Measurements from ENCODE around the gene NT5DC1. TPM values are rescaled to one million over a fixed set of nuclear protein-coding genes. Genes with fewer than 3 reads are reported as not detected.

NT5DC1 gene
- total and polyA plus RNA-seq, 4 donors: 18.6 to 29.4 (median 20.1) TPM

- Histone ChIP-seq H3K27me3 (ENCODE audit: control insufficient read depth, insufficient read depth, low read length) (no peaks in the 10 kb centered on the region), H3K9me3 (ENCODE audit: control insufficient read depth, insufficient read depth, low read length) (no peaks in the 10 kb centered on the region), H3K27ac (ENCODE audit: low read depth, low read length) (no peak overlapping the region), H3K4me1 (ENCODE audit: control insufficient read depth, insufficient read depth, low read length) (no peaks in the 10 kb centered on the region), H3K4me3 (ENCODE audit: low read depth, low read length) (no peak overlapping the region), H3K36me3 (ENCODE audit: control insufficient read depth, insufficient read depth, low read length) (no peaks in the 10 kb centered on the region)
- no peak for DNase-seq (ENCODE audit: low read depth in 4 of 6, low spot score in 6 of 6)
- no CpG with 5 or more reads among the region's 1 CpG for WGBS (ENCODE audit: insufficient coverage)
These were observed 30.6 kb upstream of the NT5DC1 start for GRCh38 chr6:116070101-116070500.

DNA sequence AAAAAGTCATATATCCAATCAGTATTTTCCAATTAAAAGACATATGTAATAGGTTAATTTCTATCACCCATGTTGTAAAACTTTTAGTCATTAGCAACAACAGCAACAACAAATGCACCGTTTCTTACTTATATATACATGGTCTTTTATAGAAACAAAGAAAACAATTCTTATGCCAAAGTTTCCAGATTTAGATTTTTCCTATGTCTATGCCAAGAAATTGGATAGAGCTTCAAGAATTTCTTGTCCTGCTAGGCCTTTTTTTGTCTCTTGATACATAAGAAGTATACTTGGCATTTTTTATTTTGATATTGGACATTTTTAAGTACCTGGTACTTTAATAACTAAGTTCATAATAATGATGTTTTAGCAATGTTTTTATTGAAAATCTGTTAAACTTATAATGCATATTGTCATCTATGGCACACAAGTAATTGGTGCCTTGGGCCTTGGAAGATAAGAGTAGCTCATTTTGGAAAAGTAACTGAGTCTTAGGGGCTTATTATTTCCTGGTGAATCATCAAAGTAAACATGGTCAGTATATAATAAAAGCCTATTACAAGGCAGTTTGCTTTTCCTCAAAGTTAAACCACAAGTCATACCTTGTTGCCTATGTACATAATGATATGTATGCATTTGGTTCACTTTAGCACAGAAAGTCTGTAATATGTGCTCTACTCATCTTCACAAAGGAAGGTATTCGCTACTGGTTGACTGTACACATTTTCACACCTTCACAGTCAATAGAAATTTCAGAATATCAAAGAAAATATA, 29.9 kb upstream of the NT5DC1 start:
- H3K4me3 ChIP-seq (ENCODE audit: low read depth, low read length): no peak overlapping the region
- H3K27me3 ChIP-seq (ENCODE audit: control insufficient read depth, insufficient read depth, low read length): no peaks in the 10 kb centered on the region
- H3K9me3 ChIP-seq (ENCODE audit: control insufficient read depth, insufficient read depth, low read length): no peaks in the 10 kb centered on the region
- 100% methylated on average over 1 of the region's 2 CpGs for WGBS (ENCODE audit: insufficient coverage)
- no peak for DNase-seq (ENCODE audit: low read depth in 4 of 6, low spot score in 6 of 6)
- H3K27ac ChIP-seq (ENCODE audit: low read depth, low read length): no peak overlapping the region
- H3K4me1 ChIP-seq (ENCODE audit: control insufficient read depth, insufficient read depth, low read length): no peaks in the 10 kb centered on the region
- no peaks in the 10 kb centered on the region for H3K36me3 ChIP-seq (ENCODE audit: control insufficient read depth, insufficient read depth, low read length)

DNA sequence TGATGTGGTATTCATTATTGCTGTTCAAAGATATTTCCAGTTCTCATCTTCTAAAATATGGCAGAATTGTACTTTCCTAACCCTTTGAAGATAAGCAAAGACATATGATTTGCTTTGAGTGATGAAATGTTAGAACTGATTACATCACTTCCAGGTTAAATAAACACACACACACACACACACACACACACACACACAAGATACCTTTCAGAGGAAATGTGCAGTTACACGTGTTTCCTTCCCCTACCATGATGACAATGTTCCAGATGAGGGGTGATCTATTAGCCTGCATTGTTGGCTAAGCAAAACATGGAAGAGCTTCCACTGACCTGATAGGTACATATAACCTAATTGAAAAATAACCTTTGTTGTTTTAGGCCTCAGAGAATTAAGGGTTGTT, 28.3 kb upstream of the NT5DC1 start:
- Histone ChIP-seq H3K27ac (ENCODE audit: low read depth, low read length) (no peak overlapping the region), H3K9me3 (ENCODE audit: control insufficient read depth, insufficient read depth, low read length) (no peaks in the 10 kb centered on the region), H3K36me3 (ENCODE audit: control insufficient read depth, insufficient read depth, low read length) (no peaks in the 10 kb centered on the region), H3K4me3 (ENCODE audit: low read depth, low read length) (no peak overlapping the region), H3K27me3 (ENCODE audit: control insufficient read depth, insufficient read depth, low read length) (no peaks in the 10 kb centered on the region), H3K4me1 (ENCODE audit: control insufficient read depth, insufficient read depth, low read length) (no peaks in the 10 kb centered on the region)
- no CpG with 5 or more reads among the region's 1 CpG for WGBS (ENCODE audit: insufficient coverage)
- DNase-seq (ENCODE audit: low read depth in 4 of 6, low spot score in 6 of 6): no peak

- H3K27me3 ChIP-seq (ENCODE audit: control insufficient read depth, insufficient read depth, low read length): no peaks in the 10 kb centered on the region
- no peaks in the 10 kb centered on the region for H3K9me3 ChIP-seq (ENCODE audit: control insufficient read depth, insufficient read depth, low read length)
- no peaks in the 10 kb centered on the region for H3K36me3 ChIP-seq (ENCODE audit: control insufficient read depth, insufficient read depth, low read length)
- H3K27ac ChIP-seq (ENCODE audit: low read depth, low read length): no peak overlapping the region
- WGBS (ENCODE audit: insufficient coverage): 60% methylated on average over 1 of the region's 2 CpGs
- no peaks in the 10 kb centered on the region for H3K4me1 ChIP-seq (ENCODE audit: control insufficient read depth, insufficient read depth, low read length)
- no peak overlapping the region for H3K4me3 ChIP-seq (ENCODE audit: low read depth, low read length)
- DNase-seq (ENCODE audit: low read depth in 4 of 6, low spot score in 6 of 6): no peak
These were observed 26.8 kb upstream of the NT5DC1 start for GRCh38 chr6:116073765-116074440.

- no peak overlapping the region for H3K4me3 ChIP-seq (ENCODE audit: low read depth, low read length)
- H3K27me3 ChIP-seq (ENCODE audit: control insufficient read depth, insufficient read depth, low read length): no peaks in the 10 kb centered on the region
- no peaks in the 10 kb centered on the region for H3K36me3 ChIP-seq (ENCODE audit: control insufficient read depth, insufficient read depth, low read length)
- DNase-seq (ENCODE audit: low read depth in 4 of 6, low spot score in 6 of 6): no peak
- no peak overlapping the region for H3K27ac ChIP-seq (ENCODE audit: low read depth, low read length)
- WGBS (ENCODE audit: insufficient coverage): no CpG with 5 or more reads among the region's 2 CpGs
- H3K4me1 ChIP-seq (ENCODE audit: control insufficient read depth, insufficient read depth, low read length): no peaks in the 10 kb centered on the region
- H3K9me3 ChIP-seq (ENCODE audit: control insufficient read depth, insufficient read depth, low read length): no peaks in the 10 kb centered on the region
These were observed 25.8 kb upstream of the NT5DC1 start for GRCh38 chr6:116074732-116075390.

DNA sequence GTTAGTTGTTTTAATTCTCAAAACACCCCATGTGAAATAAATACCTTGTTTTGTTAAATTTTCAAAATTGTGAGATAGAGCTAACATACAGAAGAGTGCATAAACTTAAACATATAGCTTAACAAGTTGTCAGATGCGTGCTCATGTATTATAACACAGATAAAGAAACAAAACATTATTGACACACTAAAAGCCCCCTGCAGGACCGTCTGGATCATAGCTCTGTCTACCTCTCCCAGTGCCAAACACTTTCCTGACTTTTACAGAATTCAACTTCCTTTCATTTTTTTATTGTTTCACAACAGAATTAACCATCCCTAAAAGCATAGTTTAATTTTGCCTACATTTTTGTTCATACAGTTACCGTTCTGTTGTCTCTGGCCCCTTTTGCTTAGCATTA, 22.1 kb upstream of the NT5DC1 start:
- no peak overlapping the region for H3K4me3 ChIP-seq (ENCODE audit: low read depth, low read length)

DNA sequence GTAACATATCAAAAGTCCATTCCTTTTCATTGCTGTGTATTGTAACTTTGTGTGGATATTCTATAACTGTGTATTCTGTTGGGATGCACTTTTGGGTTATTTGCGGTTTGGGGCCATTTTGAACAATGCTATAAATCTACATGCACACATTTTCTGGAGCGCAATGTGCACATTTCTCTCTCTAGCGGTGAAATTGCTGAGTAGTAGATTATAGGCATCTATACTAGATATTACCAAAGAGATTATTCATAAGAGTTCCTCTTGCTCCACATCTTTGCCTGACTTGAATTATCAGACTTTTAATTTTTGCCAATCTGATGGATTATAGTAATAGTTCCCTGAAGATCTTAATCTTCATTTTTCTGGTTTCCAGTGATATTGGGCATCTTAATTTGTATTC, 21.7 kb upstream of the NT5DC1 start:
- whole genome bisulfite sequencing (ENCODE audit: insufficient coverage): no CpG with 5 or more reads among the region's 3 CpGs
- Histone ChIP-seq H3K36me3 (ENCODE audit: control insufficient read depth, insufficient read depth, low read length) (no peaks in the 10 kb centered on the region), H3K9me3 (ENCODE audit: control insufficient read depth, insufficient read depth, low read length) (no peaks in the 10 kb centered on the region), H3K27me3 (ENCODE audit: control insufficient read depth, insufficient read depth, low read length) (no peaks in the 10 kb centered on the region), H3K4me1 (ENCODE audit: control insufficient read depth, insufficient read depth, low read length) (no peaks in the 10 kb centered on the region), H3K27ac (ENCODE audit: low read depth, low read length) (no peak overlapping the region), H3K4me3 (ENCODE audit: low read depth, low read length) (no peak overlapping the region)
- no peak for DNase-seq (ENCODE audit: low read depth in 4 of 6, low spot score in 6 of 6)

More for the DNA sequence above, 22.1 kb upstream of the NT5DC1 start:
- DNase-seq (ENCODE audit: low read depth in 4 of 6, low spot score in 6 of 6): no peak
- no peaks in the 10 kb centered on the region for H3K9me3 ChIP-seq (ENCODE audit: control insufficient read depth, insufficient read depth, low read length)
- H3K27me3 ChIP-seq (ENCODE audit: control insufficient read depth, insufficient read depth, low read length): no peaks in the 10 kb centered on the region
- H3K36me3 ChIP-seq (ENCODE audit: control insufficient read depth, insufficient read depth, low read length): no peaks in the 10 kb centered on the region
- no peak overlapping the region for H3K27ac ChIP-seq (ENCODE audit: low read depth, low read length)
- no peaks in the 10 kb centered on the region for H3K4me1 ChIP-seq (ENCODE audit: control insufficient read depth, insufficient read depth, low read length)
- 67% methylated on average over 2 of the region's 3 CpGs for WGBS (ENCODE audit: insufficient coverage)

- WGBS (ENCODE audit: insufficient coverage): 100% methylated on average over 1 of the region's 5 CpGs
- H3K4me3 ChIP-seq (ENCODE audit: low read depth, low read length): no peak overlapping the region
- H3K36me3 ChIP-seq (ENCODE audit: control insufficient read depth, insufficient read depth, low read length): no peaks in the 10 kb centered on the region
- no peak for DNase-seq (ENCODE audit: low read depth in 4 of 6, low spot score in 6 of 6)
- H3K27me3 ChIP-seq (ENCODE audit: control insufficient read depth, insufficient read depth, low read length): no peaks in the 10 kb centered on the region
- H3K27ac ChIP-seq (ENCODE audit: low read depth, low read length): no peak overlapping the region
- no peaks in the 10 kb centered on the region for H3K9me3 ChIP-seq (ENCODE audit: control insufficient read depth, insufficient read depth, low read length)
- H3K4me1 ChIP-seq (ENCODE audit: control insufficient read depth, insufficient read depth, low read length): no peaks in the 10 kb centered on the region
These were observed 17.6 kb upstream of the NT5DC1 start for GRCh38 chr6:116083052-116083451.

- no peak for DNase-seq (ENCODE audit: low read depth in 4 of 6, low spot score in 6 of 6)
- Histone ChIP-seq H3K4me1 (ENCODE audit: control insufficient read depth, insufficient read depth, low read length) (no peaks in the 10 kb centered on the region), H3K4me3 (ENCODE audit: low read depth, low read length) (no peak overlapping the region), H3K36me3 (ENCODE audit: control insufficient read depth, insufficient read depth, low read length) (no peaks in the 10 kb centered on the region), H3K9me3 (ENCODE audit: control insufficient read depth, insufficient read depth, low read length) (no peaks in the 10 kb centered on the region), H3K27ac (ENCODE audit: low read depth, low read length) (no peak overlapping the region), H3K27me3 (ENCODE audit: control insufficient read depth, insufficient read depth, low read length) (no peaks in the 10 kb centered on the region)
- WGBS (ENCODE audit: insufficient coverage): 100% methylated on average over 1 of the region's 2 CpGs
These were observed 16.4 kb upstream of the NT5DC1 start for GRCh38 chr6:116084284-116084683.

All from spinal cord (tissue), 10 donors.